ENCODE results near the gene TESPA1. TPM values are rescaled to one million over a fixed set of nuclear protein-coding genes. Genes with fewer than 3 reads are reported as not detected.

The TESPA1 gene
- total and polyA plus RNA-seq, 2 donors: 1.1 to 1.6 TPM

GRCh38 chr12:54932038-54932437 lies 52.5 kb downstream of the TESPA1 start:
- Histone ChIP-seq H3K36me3 (ENCODE audit: insufficient read depth) (no peaks in the 10 kb centered on the region), H3K27ac (ENCODE audit: low read depth) (no peak overlapping the region), H3K4me1 (ENCODE audit: insufficient read depth) (no peaks in the 10 kb centered on the region), H3K4me3 (ENCODE audit: low read depth, low read length) (no peak overlapping the region)
- 91% methylated on average over 4 of the region's 4 CpGs for WGBS
- DNase-seq (ENCODE audit: extremely low spot score): no peak

- no peak for DNase-seq (ENCODE audit: extremely low spot score)
- 57% methylated on average over 3 of the region's 3 CpGs for WGBS
- no peaks in the 10 kb centered on the region for H3K36me3 ChIP-seq (ENCODE audit: insufficient read depth)
- no peak overlapping the region for H3K27ac ChIP-seq (ENCODE audit: low read depth)
- no peak overlapping the region for H3K4me3 ChIP-seq (ENCODE audit: low read depth, low read length)
- no peaks in the 10 kb centered on the region for H3K4me1 ChIP-seq (ENCODE audit: insufficient read depth)
Measured at GRCh38 chr12:54929998-54930397, 54.6 kb downstream of the TESPA1 start.

GRCh38 chr12:54926246-54926645 lies 58.3 kb downstream of the TESPA1 start:
- Histone ChIP-seq H3K4me3 (ENCODE audit: low read depth, low read length) (no peak overlapping the region), H3K27ac (ENCODE audit: low read depth) (no peak overlapping the region), H3K4me1 (ENCODE audit: insufficient read depth) (no peaks in the 10 kb centered on the region), H3K36me3 (ENCODE audit: insufficient read depth) (no peaks in the 10 kb centered on the region)
- 94% methylated on average over 1 of the region's 1 CpG for WGBS
- no peak for DNase-seq (ENCODE audit: extremely low spot score)

GRCh38 chr12:54924972-54925707 lies 59.4 kb downstream of the TESPA1 start:
- no peak overlapping the region for H3K27ac ChIP-seq (ENCODE audit: low read depth)
- no peak overlapping the region for H3K4me3 ChIP-seq (ENCODE audit: low read depth, low read length)
- H3K4me1 ChIP-seq (ENCODE audit: insufficient read depth): no peaks in the 10 kb centered on the region
- 57% methylated on average over 8 of the region's 8 CpGs for WGBS
- no peaks in the 10 kb centered on the region for H3K36me3 ChIP-seq (ENCODE audit: insufficient read depth)
- DNase-seq (ENCODE audit: extremely low spot score): no peak

GRCh38 chr12:54917001-54917488 lies 67.5 kb downstream of the TESPA1 start:
- Histone ChIP-seq H3K4me3 (ENCODE audit: low read depth, low read length) (no peak overlapping the region), H3K4me1 (ENCODE audit: insufficient read depth) (no peaks in the 10 kb centered on the region), H3K27ac (ENCODE audit: low read depth) (no peak overlapping the region), H3K36me3 (ENCODE audit: insufficient read depth) (no peaks in the 10 kb centered on the region)
- 88% methylated on average over 21 of the region's 21 CpGs for WGBS
- no peak for DNase-seq (ENCODE audit: extremely low spot score)

Other genes starting within 250 kb of the TESPA1 start
- gene MUCL1, start 130.2 kb downstream of the TESPA1 start, total RNA-seq: not detected
- not detected for gene MUCL1, start 130.2 kb downstream of the TESPA1 start, polyA plus RNA-seq
- gene NEUROD4, start 35.2 kb upstream of the TESPA1 start, total RNA-seq: 0.11 TPM
- not detected for gene NEUROD4, start 35.2 kb upstream of the TESPA1 start, polyA plus RNA-seq
- gene OR9K2, start 141.6 kb upstream of the TESPA1 start, total RNA-seq: not detected
- gene OR9K2, start 141.6 kb upstream of the TESPA1 start, polyA plus RNA-seq: not detected
- not detected for gene OR10A7, start 236.3 kb upstream of the TESPA1 start, total RNA-seq
- not detected for gene OR10A7, start 236.3 kb upstream of the TESPA1 start, polyA plus RNA-seq